DMS114 treated with DMSO at 0.1 percent for 48 hours (cell line): ENCODE results near the gene SYCP2.
A peak's percentile ranks its signal among the peaks of the same experiment; 100 is the strongest.
"Not testable (repeated sequence)": the region's sequence is repeated elsewhere in the genome, so short reads cannot be mapped to it uniquely, and the experiment has no call there.

Experiments used
- DNase-seq: peaks from one replicate; lab custom pipeline; 2025; ENCODE audit not compliant: unreplicated experiment; lab: John Stamatoyannopoulos, UW

Gene SYCP2, protein sequence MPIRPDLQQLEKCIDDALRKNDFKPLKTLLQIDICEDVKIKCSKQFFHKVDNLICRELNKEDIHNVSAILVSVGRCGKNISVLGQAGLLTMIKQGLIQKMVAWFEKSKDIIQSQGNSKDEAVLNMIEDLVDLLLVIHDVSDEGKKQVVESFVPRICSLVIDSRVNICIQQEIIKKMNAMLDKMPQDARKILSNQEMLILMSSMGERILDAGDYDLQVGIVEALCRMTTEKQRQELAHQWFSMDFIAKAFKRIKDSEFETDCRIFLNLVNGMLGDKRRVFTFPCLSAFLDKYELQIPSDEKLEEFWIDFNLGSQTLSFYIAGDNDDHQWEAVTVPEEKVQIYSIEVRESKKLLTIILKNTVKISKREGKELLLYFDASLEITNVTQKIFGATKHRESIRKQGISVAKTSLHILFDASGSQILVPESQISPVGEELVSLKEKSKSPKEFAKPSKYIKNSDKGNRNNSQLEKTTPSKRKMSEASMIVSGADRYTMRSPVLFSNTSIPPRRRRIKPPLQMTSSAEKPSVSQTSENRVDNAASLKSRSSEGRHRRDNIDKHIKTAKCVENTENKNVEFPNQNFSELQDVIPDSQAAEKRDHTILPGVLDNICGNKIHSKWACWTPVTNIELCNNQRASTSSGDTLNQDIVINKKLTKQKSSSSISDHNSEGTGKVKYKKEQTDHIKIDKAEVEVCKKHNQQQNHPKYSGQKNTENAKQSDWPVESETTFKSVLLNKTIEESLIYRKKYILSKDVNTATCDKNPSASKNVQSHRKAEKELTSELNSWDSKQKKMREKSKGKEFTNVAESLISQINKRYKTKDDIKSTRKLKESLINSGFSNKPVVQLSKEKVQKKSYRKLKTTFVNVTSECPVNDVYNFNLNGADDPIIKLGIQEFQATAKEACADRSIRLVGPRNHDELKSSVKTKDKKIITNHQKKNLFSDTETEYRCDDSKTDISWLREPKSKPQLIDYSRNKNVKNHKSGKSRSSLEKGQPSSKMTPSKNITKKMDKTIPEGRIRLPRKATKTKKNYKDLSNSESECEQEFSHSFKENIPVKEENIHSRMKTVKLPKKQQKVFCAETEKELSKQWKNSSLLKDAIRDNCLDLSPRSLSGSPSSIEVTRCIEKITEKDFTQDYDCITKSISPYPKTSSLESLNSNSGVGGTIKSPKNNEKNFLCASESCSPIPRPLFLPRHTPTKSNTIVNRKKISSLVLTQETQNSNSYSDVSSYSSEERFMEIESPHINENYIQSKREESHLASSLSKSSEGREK (N-terminal part only)

GRCh38 chr20:59933296-59933848, at the start of gene SYCP2:
Gene SYCP2 (minus strand): TSS chr20:59933637. CDS start chr20:59922413, 11,224 bp downstream.
- peak; percentile 70 for DNase-seq

- DNase-seq = no peak
These were observed 49.6 kb upstream of the SYCP2 start for GRCh38 chr20:59983076-59983475.

GRCh38 chr20:59977086-59977485, 43.6 kb upstream of the SYCP2 start:
- no peak for DNase-seq

- DNase-seq = no peak
These were observed 42.8 kb upstream of the SYCP2 start for GRCh38 chr20:59976156-59976782.

DNA sequence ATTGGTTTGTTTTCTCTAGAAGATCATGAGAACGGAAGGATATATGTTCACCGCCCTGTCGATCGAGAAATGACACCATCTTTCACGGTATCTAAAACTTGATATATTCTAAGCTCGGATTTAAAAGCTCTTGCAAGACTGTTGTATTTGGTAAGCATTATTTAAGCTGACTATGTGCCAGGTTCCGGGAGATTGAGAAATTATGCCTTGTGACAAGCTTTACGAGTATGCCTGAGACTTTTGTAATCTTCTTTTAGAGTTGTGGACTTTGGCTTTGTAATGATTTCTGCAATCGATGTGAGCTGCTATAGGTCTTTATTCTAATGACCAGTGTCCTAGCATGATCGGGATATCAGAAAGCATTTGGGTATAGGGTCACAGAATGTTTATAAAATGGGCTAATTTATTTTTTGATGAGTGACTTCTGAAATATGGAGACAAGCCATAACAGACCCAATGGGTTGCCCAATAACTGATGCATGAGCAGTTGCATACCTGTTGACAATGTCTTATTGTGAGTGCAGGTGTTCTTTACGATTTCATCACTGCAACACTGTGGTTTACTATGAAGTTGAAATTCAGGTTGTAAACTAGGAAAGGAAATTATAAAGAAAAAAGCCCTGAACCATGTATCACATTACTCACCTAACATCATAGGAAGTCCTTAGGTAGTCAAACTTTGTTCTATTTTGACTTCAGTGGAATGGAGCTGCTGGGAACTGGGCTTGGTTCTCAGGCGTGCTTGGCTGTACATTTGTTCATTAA, 38.8 kb upstream of the SYCP2 start:
- no peak for DNase-seq

GRCh38 chr20:59971428-59971827, 38.0 kb upstream of the SYCP2 start:
- no peak for DNase-seq

- no peak for DNase-seq
These were observed 33.0 kb upstream of the SYCP2 start for GRCh38 chr20:59966428-59966827.

DNA sequence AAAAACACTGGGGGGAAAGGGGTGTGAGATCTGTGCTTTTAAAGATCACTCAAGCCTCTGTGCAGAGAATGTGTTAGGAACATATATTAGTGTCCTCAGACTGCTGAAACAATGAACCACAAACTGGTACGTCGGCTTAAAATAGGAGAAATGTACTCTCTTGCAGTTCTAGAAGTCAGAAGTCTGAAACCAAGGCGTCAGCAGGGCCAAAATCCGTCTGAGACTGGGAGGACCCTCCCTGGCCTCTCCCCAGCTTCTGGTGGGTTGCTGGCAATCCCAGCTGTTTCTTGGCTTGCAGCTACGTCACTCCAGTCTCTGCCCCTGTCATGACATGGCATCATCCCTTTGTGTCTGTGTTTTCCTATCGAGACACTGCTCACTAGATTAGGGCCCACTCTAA, 28.7 kb upstream of the SYCP2 start:
- no peak for DNase-seq

GRCh38 chr20:59961423-59961822, 28.0 kb upstream of the SYCP2 start:
- no peak for DNase-seq

DNA sequence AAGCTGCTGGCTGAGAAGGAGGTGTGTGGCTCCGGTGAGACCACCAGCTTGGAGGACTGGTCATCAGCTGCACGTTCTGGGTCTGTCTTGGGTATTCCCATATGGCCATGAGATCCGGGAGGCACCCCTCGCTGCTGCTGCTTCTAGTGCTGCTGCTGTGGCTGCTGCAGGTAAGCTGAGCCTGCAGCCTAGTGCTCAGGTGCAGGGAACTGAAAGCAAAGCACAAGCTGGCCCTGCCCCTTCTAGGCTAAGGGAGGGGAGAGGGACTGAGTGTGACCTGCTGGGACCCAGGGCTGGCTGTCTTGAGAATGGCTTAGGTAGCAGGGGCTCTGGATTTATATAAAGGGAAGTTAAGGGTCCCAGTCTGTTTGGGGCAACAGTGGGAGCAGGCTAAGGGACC, 25.2 kb upstream of the SYCP2 start:
- no peak for DNase-seq

- DNase-seq = no peak
These were observed 24.7 kb upstream of the SYCP2 start, which contains the start of gene CDH26 for GRCh38 chr20:59958123-59958522. Gene CDH26 (plus strand): TSS chr20:59958423. CDS start chr20:59958727, 304 bp downstream.

DNA sequence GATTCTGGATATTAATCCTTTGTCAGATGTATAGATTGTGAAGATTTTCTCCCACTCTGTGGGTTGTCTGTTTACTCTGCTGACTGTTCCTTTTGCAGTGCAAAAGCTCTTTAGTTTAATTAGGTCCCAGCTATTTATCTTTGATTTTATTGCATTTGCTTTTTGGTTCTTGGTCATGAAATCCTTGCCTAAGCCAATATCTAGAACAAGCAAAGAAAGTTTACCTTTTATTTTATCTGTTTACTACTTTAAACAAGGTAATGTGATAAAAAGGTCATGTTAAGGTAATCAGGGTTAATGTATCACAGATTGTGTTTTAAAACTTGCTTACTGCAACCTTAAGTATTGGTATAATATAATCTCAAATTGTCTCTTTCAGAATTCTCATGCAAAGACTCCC, 24.1 kb upstream of the SYCP2 start:
- not testable (repeated sequence) for DNase-seq

DNA sequence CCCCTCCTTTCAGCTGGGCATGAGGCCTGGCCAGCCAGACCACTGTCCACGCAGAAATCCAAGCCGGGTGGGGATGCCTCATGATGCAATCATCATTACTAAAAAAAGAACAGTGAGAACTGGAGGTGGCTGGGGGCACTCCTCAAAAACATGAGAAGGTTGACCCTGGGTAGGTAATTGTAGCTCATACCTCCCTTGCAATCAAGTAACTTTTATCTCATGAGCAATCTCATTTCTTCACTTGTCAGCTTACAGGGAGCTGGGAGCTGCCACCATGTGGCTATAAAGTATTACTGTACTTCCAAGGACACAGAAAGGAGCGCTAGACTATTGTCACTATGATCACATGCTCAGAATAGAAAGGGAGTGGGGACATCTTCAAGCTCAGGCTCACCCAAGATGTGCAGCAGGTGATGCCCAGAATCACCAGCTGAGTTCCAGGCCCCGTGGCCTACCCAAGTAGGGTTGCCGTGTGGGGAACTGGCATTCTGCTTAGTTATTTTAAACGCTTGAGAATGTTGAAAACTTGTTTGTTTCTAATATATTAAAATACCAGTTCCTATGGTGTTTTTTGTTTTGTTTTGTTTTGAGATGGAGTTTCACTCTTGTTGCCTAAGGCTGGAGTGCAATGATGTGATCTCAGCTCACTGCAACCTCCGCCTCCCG, 21.8 kb upstream of the SYCP2 start:
- peak; percentile 34 for DNase-seq

DNA sequence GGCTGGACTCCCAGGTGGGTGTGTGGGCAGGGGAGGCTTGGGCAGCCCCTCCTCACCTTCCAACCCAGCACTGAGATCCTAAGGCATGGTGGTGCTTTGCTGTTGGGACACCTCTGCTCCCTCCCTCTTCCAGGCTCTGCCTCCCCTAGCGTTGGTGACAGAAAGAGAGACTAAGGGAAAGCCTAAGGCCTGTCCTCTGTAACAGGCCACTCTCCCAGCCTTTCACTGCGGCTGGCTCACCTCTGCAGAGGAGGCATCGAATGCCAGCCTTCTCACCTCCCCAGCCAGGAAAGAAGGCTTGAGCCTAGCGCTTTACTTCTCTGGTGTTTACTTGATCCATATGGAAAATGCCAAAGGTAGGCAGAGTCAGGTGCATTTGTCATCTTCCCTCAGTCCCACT, 21.3 kb upstream of the SYCP2 start:
- no peak for DNase-seq

- DNase-seq = no peak
These were observed 16.5 kb upstream of the SYCP2 start for GRCh38 chr20:59949911-59950310.

- peak; percentile 44 for DNase-seq
These were observed 15.6 kb upstream of the SYCP2 start for GRCh38 chr20:59948828-59949720.

GRCh38 chr20:59948212-59948611, 14.8 kb upstream of the SYCP2 start:
- no peak for DNase-seq

DNA sequence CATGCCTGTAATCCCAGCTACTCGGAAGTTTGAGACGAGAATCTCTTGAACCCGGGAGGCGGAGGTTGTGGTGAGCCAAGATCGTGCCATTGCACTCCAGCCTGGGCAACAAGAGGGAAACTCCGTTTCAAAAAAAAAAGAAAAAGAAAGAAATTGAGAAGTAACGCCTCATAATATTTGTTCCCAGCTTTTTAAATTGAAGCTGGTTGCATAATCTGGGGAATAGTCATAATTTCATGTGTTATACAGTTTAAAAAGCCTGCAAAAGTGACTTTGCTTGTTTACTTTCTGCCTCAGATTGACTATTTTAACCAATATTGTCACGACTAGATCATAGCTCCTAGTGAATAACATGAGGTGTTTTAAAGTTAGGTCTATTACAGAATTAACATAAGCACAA, 13.9 kb upstream of the SYCP2 start:
- DNase-seq = no peak
